GM15510 (cell line): Measurements from ENCODE around the gene NOX5.

Source experiments
- POLR2A ChIP-seq: IDR thresholded peaks from 3 replicates; pipeline ENCODE4 v1.6.1; 2011; ENCODE audit warnings: borderline replicate concordance; ENCODE audit not compliant: insufficient read length; ENCODE audit errors: extremely low read depth

NOX5 gene

DNA sequence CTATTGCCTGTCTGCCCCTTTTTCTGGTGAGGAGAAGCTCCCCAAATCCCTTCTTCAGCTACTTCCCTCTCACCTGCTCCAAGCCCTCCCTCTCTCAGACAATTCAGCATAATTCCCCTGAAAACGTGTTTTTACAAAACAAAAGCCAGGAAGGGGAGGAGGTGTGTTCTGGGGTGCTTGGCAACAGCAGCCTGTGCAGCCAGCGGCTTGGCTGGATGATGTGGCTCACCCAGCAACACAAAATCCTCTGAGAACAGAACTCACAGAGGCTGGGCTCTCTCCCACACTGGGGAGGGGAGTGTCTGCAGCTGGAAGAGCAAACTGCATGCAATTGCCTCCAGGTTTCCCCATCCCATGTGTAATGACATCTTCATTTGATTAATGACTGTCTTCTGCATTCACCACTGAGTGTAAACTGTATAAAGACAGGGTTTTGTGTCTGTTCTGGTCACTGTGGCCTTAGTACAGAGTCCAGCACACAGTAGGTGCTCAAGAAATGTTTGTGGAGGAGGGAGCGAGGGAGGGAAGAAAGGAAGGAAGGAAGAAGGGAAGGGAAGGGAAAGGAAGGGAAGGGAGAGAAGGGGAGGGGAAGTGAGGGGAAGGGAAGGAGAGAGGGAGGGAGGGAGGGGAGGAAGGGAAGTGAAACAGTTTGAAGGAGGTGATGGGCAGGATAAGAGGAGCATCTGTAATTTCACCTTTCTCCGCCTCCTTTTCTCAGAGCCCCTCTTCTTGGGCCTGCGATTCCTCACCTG lies 75.9 kb downstream of the NOX5 start:
- no peak for TF ChIP-seq POLR2A

DNA sequence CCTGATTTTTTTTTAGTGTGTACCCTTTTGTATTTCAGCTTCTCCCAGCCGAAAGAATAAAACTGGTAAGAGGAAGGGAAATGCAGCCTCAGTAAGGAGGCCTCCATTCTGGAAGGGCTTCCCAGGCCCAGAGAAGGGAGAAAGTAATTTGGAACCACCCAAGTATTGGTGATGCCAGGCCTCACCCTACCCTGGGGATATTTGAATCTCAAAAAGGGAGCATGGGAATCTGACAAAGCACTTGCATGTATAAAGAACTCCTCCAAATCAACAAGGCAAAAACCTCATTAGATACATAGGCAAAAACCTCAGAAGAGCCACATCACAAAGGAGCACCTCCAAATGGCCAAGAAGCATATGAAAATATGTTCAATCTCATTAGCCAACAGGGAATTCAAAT lies 77.2 kb downstream of the NOX5 start:
- no peak for TF ChIP-seq POLR2A

DNA sequence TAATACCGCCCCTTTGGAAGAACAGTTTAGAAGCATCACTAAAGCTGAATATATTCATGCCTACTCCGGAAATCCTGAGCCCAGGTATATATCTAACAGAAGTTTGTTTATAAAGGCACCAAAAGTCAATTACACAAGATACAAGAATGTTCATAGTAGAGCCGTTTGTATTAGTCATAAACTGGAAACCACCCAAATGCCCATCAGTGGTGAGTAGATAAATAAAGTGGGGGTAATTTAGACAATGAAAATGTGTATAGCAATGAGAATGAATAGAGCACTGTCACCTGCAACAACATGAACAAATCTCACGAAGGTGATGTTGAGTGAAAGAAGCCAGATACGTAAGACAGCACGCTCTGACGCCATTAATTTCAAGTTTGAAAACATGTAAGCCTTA lies 77.7 kb downstream of the NOX5 start:
- TF ChIP-seq POLR2A = no peak

DNA sequence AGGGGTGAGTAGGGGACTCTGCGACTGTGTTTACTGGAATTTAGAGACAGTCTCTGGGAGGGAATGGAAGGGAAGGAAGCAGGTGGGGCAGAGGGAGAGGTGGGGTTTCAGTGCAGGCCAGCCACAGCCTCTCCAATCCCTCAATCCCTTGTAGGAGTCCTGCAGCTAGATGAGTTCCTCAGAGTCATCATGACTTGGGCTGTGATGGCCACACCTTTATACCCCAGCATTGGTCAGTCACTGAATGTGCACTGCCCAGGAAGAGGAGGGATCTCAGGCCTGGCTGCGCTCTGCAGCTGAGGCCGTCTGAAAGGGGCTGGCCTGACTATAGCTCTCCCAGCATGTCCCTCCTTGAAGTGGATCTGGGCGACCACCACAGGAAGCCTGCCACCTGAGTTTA lies 78.6 kb downstream of the NOX5 start:
- no peak for TF ChIP-seq POLR2A

DNA sequence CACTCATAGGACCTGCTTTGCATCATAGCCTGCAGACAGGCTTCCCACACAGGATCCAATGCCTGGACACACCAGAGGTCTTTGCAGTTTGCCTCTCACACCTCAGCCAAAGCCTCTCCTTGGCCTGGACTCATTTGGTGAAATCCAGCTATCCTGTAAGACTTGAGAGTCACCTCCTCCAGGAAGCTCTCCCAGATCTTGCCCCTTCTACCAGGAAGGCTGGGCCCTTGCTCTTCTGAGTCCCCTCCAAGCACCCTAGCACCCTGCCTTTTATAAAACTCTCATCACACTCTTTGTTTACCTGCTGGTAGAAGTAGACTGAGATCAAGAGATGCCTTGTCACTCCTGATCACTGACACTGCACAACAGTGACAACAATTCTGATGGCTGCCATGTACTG lies 79.1 kb downstream of the NOX5 start:
- no peak for TF ChIP-seq POLR2A

DNA sequence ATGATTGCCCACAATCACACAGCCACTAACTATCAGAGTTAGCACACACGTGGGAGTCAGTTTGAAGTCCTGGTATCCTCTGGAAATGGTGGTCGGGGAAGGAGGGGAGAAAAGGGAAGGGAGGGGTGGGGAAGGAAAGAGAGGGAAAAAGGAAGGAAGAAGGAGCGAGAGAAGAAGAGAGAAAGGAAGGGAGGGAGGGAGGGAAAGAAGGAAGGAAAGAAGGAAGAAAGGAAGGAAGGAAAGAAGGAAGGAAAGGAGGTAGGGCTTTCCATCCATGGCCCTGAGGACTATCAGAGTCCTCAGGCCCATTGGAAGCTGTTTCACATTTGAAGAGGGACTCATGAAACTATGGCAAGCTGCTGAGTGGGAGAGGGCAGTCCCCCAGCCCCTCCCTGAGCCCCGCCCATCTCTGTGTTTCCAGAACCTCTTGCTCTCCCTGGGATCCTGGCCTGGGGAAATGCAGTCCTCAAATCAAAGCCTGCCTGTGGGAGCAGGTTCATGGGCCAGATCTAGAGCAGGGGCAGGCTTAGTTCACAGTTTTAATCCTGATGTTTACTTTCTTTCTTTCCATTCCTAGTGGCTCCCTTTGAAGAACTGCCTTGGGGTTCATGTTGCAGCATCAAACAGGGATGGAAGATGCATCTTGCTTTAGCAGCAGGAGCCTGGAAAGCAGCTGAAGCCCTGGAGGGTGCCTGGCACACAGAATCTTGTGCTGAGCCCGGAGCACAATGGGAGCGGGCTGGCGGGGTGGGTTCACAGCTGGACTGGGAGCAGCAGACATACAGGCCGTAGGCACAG lies 79.8 kb downstream of the NOX5 start:
- no peak for TF ChIP-seq POLR2A

DNA sequence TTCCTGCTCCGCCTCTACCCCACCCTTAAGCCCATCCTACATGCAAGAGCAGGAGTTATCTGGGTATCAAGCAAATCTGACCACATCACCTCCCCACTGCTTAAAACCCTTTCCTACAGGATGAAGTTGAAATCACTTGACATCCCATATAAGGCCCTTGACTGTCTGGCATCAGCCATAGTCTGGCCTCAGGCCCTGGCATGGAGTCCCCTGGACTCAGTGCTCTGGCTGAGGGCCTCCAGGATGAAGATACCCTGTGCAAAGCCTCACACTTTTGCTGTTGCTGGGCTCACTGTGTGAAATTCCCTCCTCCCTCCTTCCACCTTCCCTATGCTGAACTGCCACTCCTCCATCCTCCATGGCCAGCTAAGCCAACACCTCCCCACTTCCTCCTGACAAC lies 80.8 kb downstream of the NOX5 start:
- TF ChIP-seq POLR2A = no peak

DNA sequence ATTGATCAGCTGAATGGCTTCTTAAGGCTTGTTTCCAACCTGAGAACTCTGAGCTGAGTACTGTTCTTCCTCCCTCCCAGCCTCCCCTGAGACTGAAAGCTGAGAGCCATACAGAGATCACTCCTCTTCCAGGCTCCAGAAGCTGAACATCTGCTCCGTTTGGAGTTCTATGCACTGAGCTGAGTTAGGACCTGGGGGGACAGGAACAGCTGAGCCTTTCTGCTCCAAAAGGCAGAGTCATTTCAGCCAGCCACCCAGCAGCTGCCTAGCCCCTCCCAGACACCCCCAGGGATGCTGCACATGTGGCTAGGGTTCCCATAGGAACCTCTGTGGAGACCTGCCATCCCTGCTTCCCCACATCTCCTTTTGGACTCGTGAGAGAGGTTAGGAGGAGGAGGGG lies 81.7 kb downstream of the NOX5 start:
- TF ChIP-seq POLR2A = no peak

DNA sequence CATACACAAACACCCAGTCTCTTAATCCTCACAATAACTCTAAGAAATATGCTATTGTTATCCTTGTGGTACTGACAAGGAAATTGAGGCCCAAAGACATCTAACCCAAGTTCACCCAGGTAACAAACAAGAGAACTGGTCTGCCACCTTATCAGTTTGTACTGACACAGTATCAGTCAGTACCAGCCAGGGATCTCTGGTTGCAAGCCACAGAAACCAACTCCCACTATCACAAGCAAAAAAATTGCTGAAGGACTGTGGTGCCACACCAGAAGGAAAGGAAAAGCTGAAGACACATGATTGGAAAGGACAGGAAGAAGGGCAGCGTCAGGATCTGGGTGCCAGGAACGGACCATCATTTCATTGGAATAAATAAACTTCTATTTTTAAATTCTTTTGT lies 82.1 kb downstream of the NOX5 start:
- no peak for TF ChIP-seq POLR2A

DNA sequence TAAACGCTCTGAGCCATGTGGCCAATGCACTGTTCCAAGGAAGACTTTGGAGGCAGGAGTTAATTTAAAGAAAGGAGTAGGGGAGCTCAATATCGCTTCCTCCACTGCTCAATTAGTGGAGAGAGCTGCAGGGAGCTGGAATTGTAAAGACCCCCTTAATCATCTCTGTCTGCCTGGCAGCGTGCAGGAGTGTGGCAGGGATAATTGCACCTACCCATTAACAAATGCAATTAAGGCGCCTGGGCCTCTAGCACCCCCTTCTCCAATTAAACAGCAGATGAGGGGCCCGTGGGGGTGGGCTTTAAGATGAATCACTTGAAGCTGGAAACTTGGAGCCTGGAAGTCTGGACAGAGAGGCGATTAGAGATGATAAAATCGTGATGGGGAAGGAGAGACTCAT lies 84.3 kb downstream of the NOX5 start:
- no peak for TF ChIP-seq POLR2A

DNA sequence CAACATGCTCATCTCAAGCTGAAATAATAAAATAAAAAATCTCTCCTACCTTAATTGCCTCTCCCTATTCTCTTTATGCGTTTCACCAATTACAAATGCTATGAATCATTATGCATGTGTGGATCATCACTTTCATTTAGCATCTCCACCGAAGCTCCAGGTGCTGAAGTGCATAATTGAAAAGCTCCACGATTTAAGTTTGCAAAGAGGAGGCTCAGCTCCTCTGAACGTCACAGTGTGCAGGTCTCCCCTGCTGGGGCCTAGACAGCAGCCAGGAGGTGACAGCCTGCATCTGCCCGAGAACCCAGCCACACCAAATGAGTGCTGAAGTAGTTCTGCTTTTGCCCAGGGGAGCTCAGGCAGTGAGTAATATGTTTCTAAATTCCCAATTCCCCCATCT lies 85.4 kb downstream of the NOX5 start:
- TF ChIP-seq POLR2A = no peak

DNA sequence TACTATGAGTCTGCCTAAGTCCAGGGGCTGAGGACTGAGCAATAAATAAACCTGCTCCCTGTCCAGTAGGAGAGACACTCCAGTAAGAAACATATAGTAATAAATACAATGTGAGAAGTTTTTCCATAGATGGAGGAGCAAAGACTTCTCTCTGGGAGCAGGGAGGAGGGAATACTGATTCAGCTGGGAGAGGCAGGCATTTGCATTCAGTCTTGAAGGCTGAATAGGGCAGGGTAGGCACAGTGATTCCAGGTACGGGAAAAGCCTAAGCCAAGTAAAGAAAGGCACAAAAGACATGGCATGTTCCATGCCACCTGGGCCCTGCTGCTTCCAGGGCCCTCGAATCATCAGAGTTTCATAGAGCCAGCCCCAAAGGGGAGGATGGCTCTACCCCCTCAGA lies 86.3 kb downstream of the NOX5 start:
- no peak for TF ChIP-seq POLR2A

DNA sequence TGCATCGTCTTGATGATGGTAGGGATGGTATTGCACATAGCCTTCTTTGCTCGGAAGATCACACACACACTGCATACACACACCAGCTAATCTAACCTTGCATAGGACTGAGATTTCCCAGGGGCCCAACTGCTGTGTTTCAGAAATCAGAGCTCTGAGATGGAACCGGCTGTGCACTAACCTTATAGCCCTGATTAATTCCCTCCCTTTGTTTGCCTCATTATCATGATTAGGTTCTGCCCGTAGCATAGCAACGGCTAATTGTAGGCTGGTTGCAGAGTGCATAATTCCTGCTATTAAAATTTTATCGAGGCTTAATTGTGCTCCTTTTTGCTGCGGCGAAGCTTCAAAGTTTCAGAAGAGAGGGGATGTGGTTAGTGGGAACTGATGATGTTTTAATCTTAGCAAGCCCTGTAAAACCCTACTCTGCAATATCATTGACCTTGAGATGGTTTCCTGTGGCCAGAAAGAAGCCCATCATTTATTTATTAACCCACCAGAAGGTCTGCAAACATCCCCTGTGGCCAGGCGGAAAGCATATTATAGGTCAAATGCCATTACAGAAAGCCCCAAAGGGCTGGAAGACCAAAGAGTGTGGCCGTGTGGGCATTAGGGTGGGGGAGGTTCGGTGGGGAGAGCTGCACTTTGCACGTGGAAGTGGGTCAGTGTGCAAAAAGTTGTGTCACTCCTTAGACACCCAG lies 89.7 kb downstream of the NOX5 start:
- TF ChIP-seq POLR2A = no peak

DNA sequence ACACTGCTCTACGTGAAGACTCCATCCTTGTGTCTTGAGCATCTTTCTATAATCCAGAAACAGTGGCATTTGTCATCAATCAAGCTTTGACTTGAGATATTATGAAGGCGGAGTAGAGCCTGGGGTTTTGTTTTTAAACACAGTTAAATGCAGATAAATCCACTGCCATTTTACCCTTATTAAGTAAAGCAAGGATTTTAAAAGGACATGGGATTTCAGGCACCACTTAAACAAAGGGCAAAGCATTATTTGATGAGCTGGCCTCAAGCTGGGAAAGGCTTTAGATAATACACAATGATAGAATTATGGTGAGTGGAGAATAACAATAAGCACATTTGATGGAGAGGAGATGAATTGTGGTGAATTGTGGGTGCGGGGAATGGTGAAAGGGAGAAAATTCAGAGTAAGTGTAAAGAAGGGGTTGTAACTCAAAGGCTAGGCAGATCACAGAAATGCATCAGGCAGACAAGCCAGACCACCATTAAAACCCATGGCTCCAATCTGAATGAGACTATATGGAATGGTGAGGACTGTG lies 91.0 kb downstream of the NOX5 start:
- TF ChIP-seq POLR2A = no peak

DNA sequence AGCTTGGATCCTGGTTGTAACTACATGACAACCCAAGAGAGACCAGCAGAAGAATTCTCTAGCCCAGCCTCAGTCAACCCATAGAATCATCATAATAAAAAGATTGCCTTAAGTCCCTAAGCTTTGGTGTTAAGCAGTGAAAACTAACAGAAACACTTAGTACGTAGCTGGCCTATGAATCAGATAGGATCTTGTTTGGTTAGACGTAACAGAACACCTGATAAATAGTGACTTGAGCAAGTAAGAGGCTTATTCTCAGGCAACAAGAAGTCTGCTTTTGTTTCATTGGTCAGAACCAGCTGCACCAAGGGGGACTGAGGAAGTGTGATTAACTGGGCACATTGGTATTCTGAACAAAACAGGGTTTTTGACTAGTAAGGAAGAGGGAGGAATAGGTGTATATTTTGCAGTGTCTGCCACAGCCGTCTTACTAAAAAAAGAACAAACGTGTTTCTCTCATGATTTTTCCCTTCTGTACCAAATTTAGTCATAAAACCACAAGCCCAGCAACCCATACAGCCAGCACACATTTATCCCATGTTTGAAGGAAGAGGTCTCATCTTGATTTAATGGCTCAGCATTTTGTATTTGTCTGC lies 92.6 kb downstream of the NOX5 start:
- no peak for TF ChIP-seq POLR2A
